Stimulated activated CD4-positive, alpha-beta T cell treated with anti-CD3 and anti-CD28 coated beads, Interleukin-2, amount 100 ng/mL, for 4 hours (primary cell): ENCODE measurements around the gene MAG.
"Not testable (repeated sequence)": the region's sequence is repeated elsewhere in the genome, so short reads cannot be mapped to it uniquely, and the experiment has no call there.

Experiments
- DNase-seq: peaks from one replicate; pipeline ENCODE4 v3.0.0-alpha.2; 2020; ENCODE audit warnings: low read depth

Gene MAG

GRCh38 chr19:35281303-35281702 is 10.7 kb upstream of the MAG start:
- no peak for DNase-seq

GRCh38 chr19:35284153-35285094 is 7.5 kb upstream of the MAG start:
- DNase-seq = no peak

- DNase-seq = no peak
These were observed 6.9 kb upstream of the MAG start for GRCh38 chr19:35285095-35285449.

GRCh38 chr19:35285465-35285864 is 6.5 kb upstream of the MAG start:
- not testable (repeated sequence) for DNase-seq

- not testable (repeated sequence) for DNase-seq
These were observed 5.9 kb upstream of the MAG start for GRCh38 chr19:35286101-35286500.

GRCh38 chr19:35287713-35288112 is 4.2 kb upstream of the MAG start:
- DNase-seq = no peak

GRCh38 chr19:35288331-35288730 is 3.6 kb upstream of the MAG start:
- DNase-seq = no peak

GRCh38 chr19:35288906-35289305 is 3.1 kb upstream of the MAG start:
- no peak for DNase-seq

- no peak for DNase-seq
These were observed 1.4 kb upstream of the MAG start for GRCh38 chr19:35290381-35291127.

GRCh38 chr19:35291259-35291658 is 702 bp upstream of the MAG start:
- no peak for DNase-seq

GRCh38 chr19:35292421-35293362 is 731 bp downstream of the MAG start:
- DNase-seq = no peak

- DNase-seq = no peak
These were observed 1.4 kb downstream of the MAG start for GRCh38 chr19:35293363-35293739.

- DNase-seq = no peak
These were observed 1.8 kb downstream of the MAG start for GRCh38 chr19:35293808-35294207.

- no peak for DNase-seq
These were observed 2.4 kb downstream of the MAG start for GRCh38 chr19:35294328-35294727.

GRCh38 chr19:35294859-35295791 is 3.2 kb downstream of the MAG start:
- DNase-seq = no peak

GRCh38 chr19:35295792-35296462 is 4.0 kb downstream of the MAG start:
- DNase-seq = no peak

- DNase-seq = no peak
These were observed 4.9 kb downstream of the MAG start for GRCh38 chr19:35296644-35297514.

- DNase-seq = no peak
These were observed 5.5 kb downstream of the MAG start for GRCh38 chr19:35297515-35297848.

- DNase-seq = no peak
These were observed 6.0 kb downstream of the MAG start for GRCh38 chr19:35297922-35298321.

- DNase-seq = no peak
These were observed 6.6 kb downstream of the MAG start for GRCh38 chr19:35298561-35298972.
